OCI-LY3 (cell line): Measurements from ENCODE around the gene KTN1.

Source experiments
- H2AFZ ChIP-seq: fragments of 200-600, 300-600 bp; shearing (Covaris generic); 2 replicates; pipeline ENCODE4 v1.6.0; 2014; ENCODE audit warnings: antibody characterized with exemption, low read depth, low read length
- H3K27ac ChIP-seq: fragments of 200-600, 300-600 bp; sonication (generic); 2 replicates; pipeline ENCODE4 v1.5.1; 2014; ENCODE audit warnings: mild to moderate bottlenecking, low read length, moderate library complexity, mixed read lengths
- H3K27me3 ChIP-seq: fragments of 200-600, 300-600 bp; sonication (generic); 2 replicates; pipeline ENCODE4 v1.6.1; 2014; ENCODE audit warnings: low read depth, low read length, mixed read lengths
- H3K36me3 ChIP-seq: fragments of 200-600, 300-600 bp; sonication (generic); replicated peaks from 2 replicates; pipeline ENCODE3; 2014; ENCODE audit warnings: low read depth, low read length, mixed read lengths
- H3K4me1 ChIP-seq: fragments of 300-600, 200-600 bp; sonication (generic); 2 replicates; pipeline ENCODE4 v1.6.1; 2014; ENCODE audit warnings: low read length, mixed read lengths
- H3K4me2 ChIP-seq: fragments of 200-600, 300-600 bp; sonication (generic); 2 replicates; pipeline ENCODE4 v1.6.1; 2014; ENCODE audit warnings: low read length, mixed read lengths
- H3K4me3 ChIP-seq: fragments of 300-600, 200-600 bp; sonication (generic); 2 replicates; pipeline ENCODE4 v1.5.1; 2014; ENCODE audit warnings: antibody characterized with exemption, mild to moderate bottlenecking, low read length, moderate library complexity
- H3K79me2 ChIP-seq: fragments of 300-600, 200-600 bp; shearing (Covaris generic); 2 replicates; pipeline ENCODE4 v1.6.1; 2014; ENCODE audit warnings: mild to moderate bottlenecking, low read length, mixed read lengths
- H3K9ac ChIP-seq: fragments of 300-600, 200-600 bp; shearing (Covaris generic); 2 replicates; pipeline ENCODE4 v1.6.0; 2014; ENCODE audit warnings: mild to moderate bottlenecking, low read length, moderate library complexity
- H3K9me3 ChIP-seq: fragments of 200-600, 300-600 bp; shearing (Covaris generic); 2 replicates; pipeline ENCODE4 v1.6.1; 2014; ENCODE audit warnings: low read length, mixed read lengths; ENCODE audit not compliant: insufficient read depth
- H4K20me1 ChIP-seq: fragments of 200-600, 300-600 bp; sonication (generic); 2 replicates; pipeline ENCODE4 v1.6.1; 2016; ENCODE audit warnings: low read length, mixed read lengths; ENCODE audit not compliant: insufficient read depth
- EZH2phosphoT487 ChIP-seq: fragments of 200-600 bp; shearing (Covaris generic); IDR thresholded peaks from 2 replicates; pipeline ENCODE4 v1.6.1; 2018; ENCODE audit warnings: antibody characterized with exemption, mixed run types, low read depth
- TF ChIP-seq, protein P1 (sequence below): fragments of 200-600, 300-600 bp; sonication (generic); IDR thresholded peaks from 2 replicates; pipeline ENCODE4 v1.5.1; 2014; ENCODE audit warnings: antibody characterized with exemption, low read length, low read depth

KTN1 gene

DNA sequence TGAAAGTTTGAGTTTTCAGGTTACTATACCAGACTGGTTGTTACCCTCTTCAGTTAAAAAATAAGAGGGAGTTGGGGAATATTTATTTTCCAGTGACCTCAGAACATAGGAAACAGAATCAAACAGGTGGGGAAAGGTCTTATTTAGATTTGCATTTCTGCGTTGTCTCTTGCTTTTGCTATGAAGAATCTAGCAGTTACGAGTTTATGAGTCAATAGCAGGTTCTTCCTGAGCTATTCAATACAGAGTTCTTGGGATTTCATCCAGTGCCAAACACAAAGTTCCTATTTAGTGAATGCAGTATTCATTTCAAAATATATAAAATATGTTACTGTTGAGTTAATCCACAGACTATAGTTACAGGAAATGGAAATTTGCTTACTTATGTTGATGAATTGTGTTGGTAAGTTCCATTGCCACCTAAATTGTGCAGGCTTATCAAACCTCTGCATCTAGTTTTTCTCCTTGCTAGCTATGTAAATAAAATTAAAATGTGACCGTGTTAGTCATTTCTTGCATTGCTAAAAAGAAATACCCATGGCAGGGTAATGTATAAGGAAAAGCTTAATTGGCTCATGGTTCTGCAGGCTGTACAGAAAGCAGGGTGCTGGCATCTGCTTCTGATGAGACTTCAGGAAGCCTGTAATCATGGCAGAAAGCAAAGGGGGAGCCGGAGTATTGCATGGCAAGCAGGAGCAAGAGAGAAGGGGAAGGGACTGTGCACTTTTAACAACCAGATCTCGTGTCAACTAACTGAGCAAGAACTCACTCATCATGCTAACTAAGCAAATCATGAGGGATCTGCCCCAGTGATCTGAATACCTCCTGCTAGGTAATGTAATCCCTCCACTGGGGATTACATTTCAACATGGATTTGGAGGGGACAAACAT lies 110.2 kb downstream of the KTN1 start:
- TF ChIP-seq, protein P1, sequence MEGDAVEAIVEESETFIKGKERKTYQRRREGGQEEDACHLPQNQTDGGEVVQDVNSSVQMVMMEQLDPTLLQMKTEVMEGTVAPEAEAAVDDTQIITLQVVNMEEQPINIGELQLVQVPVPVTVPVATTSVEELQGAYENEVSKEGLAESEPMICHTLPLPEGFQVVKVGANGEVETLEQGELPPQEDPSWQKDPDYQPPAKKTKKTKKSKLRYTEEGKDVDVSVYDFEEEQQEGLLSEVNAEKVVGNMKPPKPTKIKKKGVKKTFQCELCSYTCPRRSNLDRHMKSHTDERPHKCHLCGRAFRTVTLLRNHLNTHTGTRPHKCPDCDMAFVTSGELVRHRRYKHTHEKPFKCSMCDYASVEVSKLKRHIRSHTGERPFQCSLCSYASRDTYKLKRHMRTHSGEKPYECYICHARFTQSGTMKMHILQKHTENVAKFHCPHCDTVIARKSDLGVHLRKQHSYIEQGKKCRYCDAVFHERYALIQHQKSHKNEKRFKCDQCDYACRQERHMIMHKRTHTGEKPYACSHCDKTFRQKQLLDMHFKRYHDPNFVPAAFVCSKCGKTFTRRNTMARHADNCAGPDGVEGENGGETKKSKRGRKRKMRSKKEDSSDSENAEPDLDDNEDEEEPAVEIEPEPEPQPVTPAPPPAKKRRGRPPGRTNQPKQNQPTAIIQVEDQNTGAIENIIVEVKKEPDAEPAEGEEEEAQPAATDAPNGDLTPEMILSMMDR, result no peak
- no peak for TF ChIP-seq EZH2phosphoT487
- no peak overlapping the region for H2AFZ ChIP-seq
- peak overlapping the region; percentile 61; the same call in 1 of the 2 replicates for H3K27ac ChIP-seq
- no peaks in the 10 kb centered on the region; the same call in 1 of the 2 replicates for H4K20me1 ChIP-seq
- H3K36me3 ChIP-seq, result peaks cover 11% of the 10 kb centered on the region
- no peak overlapping the region; the same call in 1 of the 2 replicates for H3K4me3 ChIP-seq
- no peaks in the 10 kb centered on the region for H3K9me3 ChIP-seq
- H3K27me3 ChIP-seq, result no peaks in the 10 kb centered on the region
- H3K79me2 ChIP-seq, result no peaks in the 10 kb centered on the region
- H3K4me2 ChIP-seq, result peak overlapping the region; percentile 34
- H3K9ac ChIP-seq, result no peak overlapping the region
- H3K4me1 ChIP-seq, result peaks cover 30% of the 10 kb centered on the region

DNA sequence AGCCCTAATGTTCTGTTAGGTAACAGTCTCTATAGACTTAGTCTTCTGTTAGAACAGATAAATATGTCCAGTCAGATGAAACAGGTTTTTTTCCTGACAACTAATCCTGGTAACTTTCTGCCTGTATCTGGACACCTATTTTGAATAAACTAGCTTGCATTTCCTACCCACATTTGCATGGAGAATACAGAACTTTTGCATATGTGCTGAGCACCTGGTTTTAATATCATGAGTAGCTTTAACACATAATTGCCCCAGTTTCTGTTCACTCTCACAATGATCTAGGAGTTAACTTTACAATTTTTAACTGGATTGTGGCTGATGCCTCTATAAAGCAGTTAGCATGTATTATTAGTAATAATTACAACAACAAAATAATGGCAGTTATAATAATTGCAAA lies 111.7 kb downstream of the KTN1 start:
- Histone ChIP-seq H3K9ac (no peak overlapping the region), H3K4me2 (peak overlapping the region; percentile 34)
- no peak for TF ChIP-seq EZH2phosphoT487
- TF ChIP-seq, protein P1, result no peak

DNA sequence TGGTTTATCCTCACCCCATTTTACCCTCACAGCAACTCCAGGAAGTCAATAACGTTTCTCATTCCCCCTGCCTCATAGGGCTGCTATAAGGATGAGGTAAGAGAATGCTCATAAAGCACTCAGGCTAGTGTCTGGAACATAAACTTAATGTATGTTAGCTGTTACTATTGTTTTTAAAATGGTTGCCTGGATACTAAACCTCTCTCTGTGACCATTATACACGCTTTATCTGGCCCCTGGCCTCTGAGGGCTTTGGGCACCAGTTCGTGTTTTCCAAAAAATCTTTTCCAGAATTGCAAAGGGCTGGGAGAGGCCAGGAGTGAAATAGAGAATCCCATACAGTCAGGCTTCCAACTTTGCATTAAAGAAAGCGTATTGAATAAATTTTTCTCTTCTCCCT lies 113.9 kb downstream of the KTN1 start:
- no peak overlapping the region for H3K4me3 ChIP-seq

More for the DNA sequence above, 111.7 kb downstream of the KTN1 start:
- Histone ChIP-seq H3K27me3 (no peaks in the 10 kb centered on the region), H4K20me1 (no peaks in the 10 kb centered on the region; the same call in 1 of the 2 replicates), H3K4me3 (no peak overlapping the region; the same call in 1 of the 2 replicates), H3K9me3 (no peaks in the 10 kb centered on the region), H3K4me1 (peaks cover 30% of the 10 kb centered on the region), H3K79me2 (no peaks in the 10 kb centered on the region), H3K27ac (peak overlapping the region; percentile 61; the same call in 1 of the 2 replicates), H3K36me3 (peaks cover 8% of the 10 kb centered on the region), H2AFZ (no peak overlapping the region)

DNA sequence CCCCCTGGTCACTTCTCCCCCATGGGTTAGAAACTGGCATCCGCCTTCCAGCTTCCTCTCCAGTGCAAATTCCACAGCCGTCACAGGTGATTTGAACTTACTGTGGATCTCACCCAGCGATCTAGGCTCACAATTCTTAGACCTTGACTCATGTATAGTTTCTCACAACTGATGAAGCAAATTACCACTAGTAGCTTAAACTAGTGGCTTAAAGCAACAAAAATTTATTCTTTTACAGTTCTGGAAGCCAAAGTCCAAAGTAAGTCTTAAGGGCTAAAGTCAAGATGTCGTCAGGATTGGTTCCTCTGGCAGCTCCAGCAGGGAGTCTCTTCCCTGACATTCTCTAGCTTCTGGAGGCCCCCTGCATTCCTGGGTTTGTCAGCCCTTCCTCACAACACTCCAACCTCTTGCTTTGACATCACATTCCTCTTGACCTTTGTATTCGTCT lies 117.4 kb downstream of the KTN1 start:
- H3K4me2 ChIP-seq, result no peak overlapping the region
- no peak overlapping the region for H3K9ac ChIP-seq
- H2AFZ ChIP-seq, result no peak overlapping the region
- H4K20me1 ChIP-seq, result no peaks in the 10 kb centered on the region
- no peak overlapping the region for H3K27ac ChIP-seq
- H3K27me3 ChIP-seq, result no peaks in the 10 kb centered on the region
- H3K79me2 ChIP-seq, result no peaks in the 10 kb centered on the region
- peaks cover 14% of the 10 kb centered on the region for H3K4me1 ChIP-seq
- H3K9me3 ChIP-seq, result 0 out of 2 replicates have a peak, but pooled peaks cover 3% of the 10 kb centered on the region
- no peak overlapping the region for H3K4me3 ChIP-seq
- peaks cover 4% of the 10 kb centered on the region for H3K36me3 ChIP-seq
- TF ChIP-seq EZH2phosphoT487, result no peak
- TF ChIP-seq, protein P1, result no peak

More for the DNA sequence above, 113.9 kb downstream of the KTN1 start:
- Histone ChIP-seq H3K36me3 (no peaks in the 10 kb centered on the region), H3K79me2 (no peaks in the 10 kb centered on the region), H3K9ac (no peak overlapping the region), H3K27ac (no peak overlapping the region), H3K4me2 (no peak overlapping the region), H2AFZ (no peak overlapping the region), H4K20me1 (no peaks in the 10 kb centered on the region; the same call in 1 of the 2 replicates), H3K27me3 (no peaks in the 10 kb centered on the region), H3K9me3 (no peaks in the 10 kb centered on the region), H3K4me1 (peaks cover 30% of the 10 kb centered on the region)
- TF ChIP-seq, protein P1, result no peak
- no peak for TF ChIP-seq EZH2phosphoT487
